Stimulated activated CD4-positive, alpha-beta T cell treated with anti-CD3 and anti-CD28 coated beads, Interleukin-2, amount 100 ng/mL, for 48 hours (primary cell): ENCODE measurements around the gene ITPK1.

Source experiments
- DNase-seq, 2 donors: peaks; one replicate each; pipeline ENCODE4 v3.0.0-alpha.2; 2020

Gene ITPK1

DNA sequence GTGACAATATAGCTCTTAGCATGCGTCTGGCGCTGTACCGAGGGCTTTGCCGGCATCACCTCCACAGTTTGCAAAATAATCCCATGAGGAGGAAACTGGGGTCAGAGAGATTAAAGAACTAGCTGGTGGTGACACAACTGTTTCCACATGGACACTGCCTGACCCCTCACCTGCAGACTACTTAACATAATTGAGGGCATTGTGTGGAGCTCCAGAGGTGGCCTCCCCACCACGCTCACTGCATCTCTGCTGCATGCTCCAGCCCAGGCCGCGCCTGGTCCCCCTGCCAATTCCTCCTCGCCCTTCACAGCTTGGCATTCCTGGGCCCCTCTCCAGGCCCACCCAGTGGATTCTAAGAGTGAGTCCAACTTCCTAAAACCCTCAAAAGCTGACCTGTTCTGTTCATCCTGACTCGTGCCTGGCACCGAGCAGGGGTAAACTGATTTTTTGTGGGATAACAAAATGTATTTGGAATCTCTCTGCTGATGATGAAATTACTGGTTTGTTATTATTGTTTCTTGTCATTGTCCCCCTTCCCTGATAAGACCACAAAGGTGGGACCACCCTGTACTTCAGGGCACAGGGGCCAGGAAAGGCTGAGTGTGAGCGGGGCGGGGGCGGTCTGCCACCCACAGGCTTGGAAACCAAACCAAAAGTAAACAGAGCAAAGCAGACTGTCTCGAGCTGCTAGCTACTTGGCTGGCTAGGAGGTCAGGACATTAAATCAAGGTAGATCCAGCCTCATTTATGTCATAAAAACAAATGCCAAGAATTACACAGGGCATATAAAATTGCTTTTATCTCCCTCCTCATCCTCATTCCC lies 152.2 kb downstream of the ITPK1 start:
- DNase-seq = no peak

DNA sequence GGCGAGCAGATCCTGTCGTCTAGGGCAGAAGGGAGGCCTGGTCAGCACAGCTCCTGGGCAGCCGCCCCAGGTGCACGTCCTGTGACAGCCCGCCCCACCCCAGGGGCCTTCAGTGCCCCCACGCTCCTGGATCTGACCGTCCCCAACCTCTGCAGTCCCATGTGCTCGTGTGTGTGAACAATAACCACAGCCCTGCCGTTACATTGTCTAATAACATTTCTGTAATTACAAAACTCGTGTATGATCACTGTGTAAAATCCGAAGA lies 153.0 kb downstream of the ITPK1 start:
- DNase-seq = no peak

DNA sequence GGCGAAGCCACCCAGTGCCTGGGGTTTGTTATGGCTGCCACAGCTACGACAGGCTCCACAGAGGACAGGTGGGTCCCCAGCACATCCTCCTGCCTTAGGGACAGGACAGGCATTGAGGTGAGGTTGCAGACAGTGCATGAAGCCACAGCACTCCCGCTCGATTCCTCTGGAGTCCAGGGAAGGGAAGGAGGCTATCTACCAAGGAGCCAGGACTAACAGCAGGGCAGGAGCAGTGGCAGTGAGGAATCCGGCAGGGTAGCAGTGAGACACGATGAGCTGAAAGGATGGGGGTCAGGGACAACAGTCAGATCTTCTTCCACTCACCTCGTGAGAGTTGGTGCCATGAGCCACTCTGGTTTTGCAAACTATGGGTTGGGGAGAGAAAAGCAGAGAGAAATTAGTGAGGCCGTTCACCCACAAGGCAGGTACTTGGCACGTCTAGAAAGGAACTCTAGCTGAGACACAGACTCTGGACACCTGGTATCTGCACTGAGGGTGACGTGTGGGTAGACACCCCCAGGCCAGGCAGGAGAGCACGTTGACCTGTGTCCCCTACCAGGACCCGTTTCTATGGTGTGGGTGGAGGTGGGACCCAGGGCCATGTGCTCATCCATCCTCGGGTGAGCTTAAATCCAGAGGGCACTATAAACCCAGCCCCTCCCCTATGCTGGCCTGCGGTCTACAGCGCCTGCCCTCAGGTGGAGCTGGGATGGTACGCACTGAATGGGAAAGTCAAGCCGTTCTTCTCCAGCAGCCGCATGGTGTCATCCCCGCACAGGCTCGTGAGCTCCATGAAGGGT lies 153.5 kb downstream of the ITPK1 start:
- DNase-seq = no peak

DNA sequence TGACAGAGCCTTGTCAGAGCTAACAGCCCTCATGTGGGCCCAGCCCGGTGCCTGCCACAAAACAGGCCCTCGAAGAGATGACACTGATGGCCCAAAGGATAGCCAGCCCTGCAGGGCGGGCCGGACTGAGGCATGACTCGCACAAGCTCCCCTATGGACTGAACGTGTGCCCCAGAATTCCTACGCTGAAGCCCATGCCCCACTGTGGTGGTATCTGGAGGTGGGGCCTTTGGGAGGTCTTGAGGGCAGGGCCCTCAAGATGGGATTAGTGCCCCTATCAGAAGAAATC lies 154.2 kb downstream of the ITPK1 start:
- DNase-seq = no peak

DNA sequence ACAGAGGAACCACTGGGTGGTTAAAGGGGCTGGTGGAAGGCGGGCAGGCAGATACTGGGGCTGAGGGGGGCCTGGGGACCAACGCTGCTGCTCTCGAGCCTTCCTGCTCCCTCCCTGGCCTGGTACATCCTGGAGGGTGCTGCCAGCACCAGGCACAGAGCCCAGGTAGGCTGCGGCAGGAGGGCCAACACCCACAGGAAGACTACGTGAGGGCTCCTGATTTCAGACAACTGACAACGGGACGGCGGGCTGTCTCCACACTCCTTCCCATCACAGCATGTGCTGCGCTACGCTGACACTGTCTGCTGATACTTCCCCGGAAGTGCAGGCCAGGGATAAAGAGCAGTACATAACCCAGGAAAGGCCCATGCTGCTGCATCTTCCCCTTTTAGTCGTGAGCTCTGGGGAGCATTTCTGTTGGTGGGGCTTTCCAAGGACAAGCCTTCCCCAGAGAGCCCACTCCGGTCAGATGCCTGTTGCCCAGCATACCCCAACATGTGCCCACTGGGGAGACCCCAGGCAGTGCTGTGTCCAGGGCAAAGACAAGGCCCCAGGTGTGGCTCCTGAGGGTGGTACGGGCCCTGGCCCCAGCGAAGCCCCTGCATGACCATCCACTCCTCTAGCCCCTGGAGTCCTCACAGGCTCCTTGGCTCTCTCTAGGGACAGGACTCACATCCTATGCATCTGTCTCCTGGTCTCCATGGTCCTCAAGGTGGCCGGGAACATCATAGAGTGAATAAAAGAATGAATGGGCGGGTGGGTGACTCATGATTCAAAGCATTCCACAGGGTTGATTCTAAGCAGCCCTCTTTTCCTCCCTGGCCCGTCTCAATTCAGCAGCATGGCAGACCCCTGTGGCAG lies 154.8 kb downstream of the ITPK1 start:
- no peak for DNase-seq

DNA sequence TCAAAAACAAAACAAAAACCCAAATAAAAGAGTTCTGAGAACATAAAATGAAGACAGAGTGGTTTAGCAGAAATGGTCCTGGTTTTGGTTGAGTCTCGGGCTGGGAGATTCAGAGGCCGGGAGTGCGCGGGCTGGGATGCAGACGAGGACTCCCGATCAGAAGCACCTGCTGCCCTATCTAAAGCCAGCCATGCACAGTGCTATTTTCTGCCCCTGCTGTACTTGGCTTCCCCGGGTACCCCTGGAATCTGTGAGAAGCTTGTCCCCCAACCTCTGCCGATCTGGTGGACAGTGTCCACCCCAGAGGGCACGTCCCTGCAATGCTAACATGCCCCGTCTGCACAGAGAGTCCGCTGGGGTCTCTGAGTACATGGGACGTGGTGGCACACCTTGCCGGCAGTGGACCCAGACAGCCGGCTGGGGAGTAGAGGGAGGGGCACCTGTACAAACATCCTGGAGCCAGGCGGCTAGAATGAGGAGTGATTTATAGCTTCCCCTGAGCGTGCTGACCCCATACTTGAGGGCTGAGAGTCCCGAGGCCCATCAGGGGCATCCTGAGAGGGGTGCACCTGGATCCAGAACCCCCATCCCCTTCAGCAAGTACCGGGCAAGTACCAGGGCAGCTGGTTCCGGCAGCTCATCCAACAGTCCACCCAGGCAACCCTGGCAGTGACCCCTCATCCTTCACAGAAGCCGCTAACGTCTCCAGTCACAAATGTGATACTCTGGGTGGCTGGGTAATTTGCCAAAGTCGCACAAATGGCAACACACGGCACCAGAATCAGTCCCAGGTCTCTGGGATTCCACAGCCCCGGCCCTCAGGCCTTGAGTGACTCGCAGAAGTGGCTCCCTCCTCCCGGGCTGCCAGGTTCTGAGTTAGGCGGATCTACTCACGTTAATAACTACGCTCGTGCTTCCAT lies 155.7 kb downstream of the ITPK1 start:
- DNase-seq = no peak

DNA sequence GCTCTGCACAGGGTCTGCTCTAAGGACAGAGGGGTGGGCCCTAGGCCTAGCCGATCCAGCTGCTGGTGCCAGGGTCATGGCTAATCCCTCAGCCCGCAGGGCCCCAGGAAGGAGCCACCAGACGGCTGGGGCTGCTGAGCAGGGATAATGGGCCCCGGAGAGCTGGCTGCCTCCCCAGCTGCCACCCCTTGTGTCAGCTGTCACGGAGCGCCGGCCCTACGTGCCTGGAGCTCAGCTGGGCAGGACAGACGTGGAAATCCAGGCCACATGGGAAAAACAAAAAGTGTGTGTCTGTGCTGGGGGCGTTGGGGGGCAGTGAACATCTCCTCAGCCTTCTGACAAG lies 156.6 kb downstream of the ITPK1 start:
- no peak for DNase-seq

DNA sequence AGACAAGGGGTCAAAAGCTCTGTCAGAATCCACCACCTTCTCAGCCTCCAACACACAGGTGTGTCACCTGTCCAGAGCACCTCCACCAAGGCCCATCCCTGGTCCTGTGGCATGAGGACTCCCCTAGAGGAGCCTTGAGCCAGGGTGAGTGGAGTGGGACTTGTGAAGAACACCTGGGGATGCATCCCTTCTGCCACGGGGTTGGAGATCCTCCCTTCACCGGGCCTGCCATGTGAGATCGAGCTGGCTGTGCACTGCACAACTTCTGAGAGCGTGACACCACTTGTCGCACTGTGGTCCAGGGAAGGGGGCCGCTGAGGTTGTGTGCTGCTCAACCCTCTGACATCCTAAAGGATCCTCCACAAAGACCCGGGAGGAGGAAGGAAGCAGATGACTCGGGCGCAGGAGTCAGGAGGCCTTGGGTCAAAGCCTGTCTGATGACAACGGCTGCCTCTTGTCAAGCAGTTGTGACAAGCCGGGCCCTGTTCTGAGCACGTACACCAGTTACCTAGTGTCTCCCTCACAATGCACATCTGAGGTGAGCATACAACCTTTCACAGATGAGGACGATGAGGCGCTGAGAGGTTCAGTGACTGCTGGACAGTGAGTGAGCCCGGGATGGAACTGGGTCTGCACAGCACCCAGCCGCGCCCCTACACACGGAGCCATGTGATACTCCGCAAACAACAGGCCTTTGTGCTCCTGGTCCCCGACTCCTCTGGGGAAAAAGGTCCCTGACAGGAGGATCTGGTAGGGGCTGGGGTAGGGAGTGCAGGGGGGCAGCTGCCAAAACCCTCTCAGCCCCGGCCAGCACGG lies 157.1 kb downstream of the ITPK1 start:
- no peak for DNase-seq

DNA sequence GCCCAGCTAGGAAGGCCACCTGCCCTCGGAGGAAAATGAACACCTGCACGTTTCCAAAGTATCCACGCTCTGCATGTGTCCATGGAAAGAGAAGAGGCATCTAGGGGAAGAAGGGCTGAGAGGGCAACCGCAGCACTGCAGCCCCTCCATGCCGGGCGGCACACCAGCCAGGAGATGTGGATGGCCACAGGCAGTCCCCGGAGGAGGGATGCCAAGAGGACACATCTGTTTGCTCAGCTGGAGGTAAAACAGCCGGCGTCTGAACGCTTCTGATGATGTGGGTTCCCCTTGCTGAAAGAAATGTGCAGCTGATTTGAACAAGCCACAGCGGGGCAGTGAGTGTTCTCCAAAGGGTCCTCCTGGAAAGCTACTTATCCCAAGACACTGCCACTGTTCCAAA lies 158.8 kb downstream of the ITPK1 start:
- no peak for DNase-seq

DNA sequence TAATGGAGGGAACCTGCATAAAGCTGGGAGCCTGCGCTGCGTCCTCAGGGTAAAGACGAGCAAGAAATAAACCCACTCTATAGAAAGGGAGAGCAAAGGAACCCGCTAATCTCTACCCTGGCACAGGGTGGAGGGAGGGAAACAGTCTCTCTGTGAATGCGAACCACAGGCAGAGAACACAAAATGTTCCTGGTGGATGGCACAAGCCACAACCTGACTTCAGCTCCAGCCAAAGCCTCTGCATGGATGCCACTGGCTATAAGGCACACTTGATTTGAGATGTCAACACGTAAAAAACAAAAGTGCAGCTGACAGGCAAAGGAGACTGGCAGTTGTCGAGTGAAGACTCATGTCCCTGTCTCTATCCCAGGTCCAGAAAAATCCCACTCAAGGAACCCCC lies 160.3 kb downstream of the ITPK1 start:
- DNase-seq = no peak

DNA sequence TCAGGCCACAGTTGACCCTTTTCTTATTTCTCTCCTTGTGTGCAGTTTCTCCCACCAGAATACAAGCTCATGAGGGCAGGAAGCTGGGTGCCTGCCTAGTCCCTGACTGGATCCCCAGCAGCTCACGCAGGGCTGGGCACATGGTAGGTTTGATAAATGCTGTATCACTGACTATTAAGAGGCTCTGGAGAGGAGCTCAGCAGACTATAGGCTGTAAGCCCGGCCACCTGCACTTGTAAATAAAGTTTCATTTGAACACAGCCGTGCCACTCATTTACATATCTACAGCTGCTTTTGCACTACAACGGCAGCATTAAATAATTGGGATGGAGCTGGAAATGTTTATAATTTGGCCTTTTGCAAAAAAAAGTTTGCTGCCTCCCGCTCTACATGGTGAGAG lies 160.8 kb downstream of the ITPK1 start:
- DNase-seq = no peak

DNA sequence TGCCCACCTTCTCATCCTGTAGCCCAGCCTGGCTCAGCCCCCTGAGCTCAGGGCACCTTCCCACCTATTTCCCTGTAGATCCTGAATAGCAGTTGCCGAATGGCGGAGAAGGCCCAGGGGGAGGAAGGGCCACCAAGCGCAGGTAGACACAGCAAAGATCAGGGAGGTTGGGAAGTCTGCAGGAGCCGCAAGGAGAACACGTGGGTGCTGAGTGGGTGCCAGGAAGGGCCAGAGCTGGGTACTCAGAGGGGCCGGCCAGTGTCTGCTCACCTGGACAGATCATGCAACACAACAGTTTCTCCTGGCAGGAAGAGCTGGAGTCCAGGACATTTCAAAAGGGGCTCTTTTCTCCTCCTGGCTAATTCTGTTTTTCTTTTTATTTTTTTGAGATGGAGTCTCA lies 162.2 kb downstream of the ITPK1 start:
- DNase-seq = no peak

DNA sequence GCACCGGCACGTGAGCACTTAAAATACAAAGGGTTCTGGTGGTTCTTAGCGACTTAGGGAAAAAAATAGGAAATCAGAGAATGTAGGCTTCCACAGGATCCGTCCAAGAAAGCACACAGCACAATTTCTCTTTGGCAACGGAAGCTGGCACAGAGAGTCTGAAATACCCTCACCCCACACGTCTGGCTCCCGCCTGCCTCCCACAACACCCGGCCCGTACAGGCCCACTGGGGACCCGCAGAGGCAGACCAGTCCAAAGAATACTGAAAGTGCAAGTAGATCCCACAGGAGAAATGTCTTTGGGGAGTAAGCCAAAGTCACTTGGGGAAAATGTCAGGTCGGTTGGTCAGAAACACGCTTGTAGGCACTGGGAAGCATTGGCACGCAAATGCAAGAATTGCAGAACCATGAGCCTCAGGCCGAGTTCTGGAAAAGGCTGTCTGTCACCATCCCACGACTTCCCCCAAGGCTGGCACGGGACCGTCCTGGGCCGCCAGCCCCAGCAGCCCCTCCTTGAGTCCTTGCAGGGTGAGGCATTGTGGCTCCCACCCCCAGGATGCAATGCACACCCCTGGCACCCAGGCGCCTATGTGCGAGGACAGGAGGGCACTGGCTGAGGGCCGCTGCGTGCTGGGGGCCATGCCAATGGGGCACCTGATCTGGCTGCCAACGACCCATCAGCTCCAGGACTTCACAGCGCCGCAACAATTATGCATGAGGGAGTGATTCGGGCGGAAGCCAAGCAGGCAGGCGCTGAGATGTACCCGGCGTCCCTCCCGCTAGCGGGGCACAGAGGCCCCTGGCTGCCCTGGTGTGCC lies 163.0 kb downstream of the ITPK1 start:
- DNase-seq = no peak

DNA sequence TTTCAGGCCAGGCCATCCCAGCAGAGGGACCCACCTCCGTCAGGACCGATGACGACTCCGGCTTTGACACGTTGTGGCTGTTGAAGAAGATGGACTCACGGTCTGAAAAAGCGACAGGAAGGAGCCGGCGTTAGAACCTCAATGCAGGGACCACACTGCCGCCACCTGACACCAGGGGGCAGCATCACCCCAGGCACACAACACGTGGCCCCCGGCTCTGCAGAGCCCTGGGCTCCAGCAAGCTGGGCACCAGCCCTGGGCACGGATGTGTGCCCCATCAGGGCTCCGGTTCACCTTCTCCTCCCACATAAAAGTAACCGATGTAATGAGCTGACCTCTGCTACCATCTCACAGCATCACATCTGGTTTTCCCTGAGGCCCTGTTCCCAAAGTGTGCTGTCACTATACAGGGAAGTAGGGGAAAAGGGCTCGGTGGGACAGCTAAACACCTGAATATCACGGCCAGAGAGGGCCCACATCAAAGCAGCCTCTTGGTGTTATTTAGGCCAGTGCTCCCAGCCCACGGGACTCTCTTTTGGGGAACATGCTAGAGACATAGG lies 163.7 kb downstream of the ITPK1 start:
- DNase-seq = peak; percentile 87 to 88

DNA sequence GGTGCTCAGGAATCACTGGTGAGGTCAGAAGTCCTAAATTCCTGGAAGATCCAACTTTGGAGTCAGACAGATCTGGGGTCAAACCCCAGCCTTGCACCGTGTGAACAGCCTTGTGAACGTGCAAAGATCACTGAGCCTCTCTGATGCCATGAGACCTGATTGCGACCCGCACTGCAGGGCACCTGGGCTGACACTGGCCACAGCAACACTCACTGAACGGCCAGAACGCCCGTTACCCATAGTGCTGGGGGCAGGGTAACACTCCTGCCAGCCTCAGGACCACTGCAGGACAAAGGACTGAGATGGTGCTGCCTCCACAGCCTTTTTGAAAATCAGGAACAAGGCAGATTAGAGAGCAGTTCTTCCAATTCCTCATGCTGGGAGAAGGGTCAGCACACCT lies 164.5 kb downstream of the ITPK1 start:
- no peak for DNase-seq

DNA sequence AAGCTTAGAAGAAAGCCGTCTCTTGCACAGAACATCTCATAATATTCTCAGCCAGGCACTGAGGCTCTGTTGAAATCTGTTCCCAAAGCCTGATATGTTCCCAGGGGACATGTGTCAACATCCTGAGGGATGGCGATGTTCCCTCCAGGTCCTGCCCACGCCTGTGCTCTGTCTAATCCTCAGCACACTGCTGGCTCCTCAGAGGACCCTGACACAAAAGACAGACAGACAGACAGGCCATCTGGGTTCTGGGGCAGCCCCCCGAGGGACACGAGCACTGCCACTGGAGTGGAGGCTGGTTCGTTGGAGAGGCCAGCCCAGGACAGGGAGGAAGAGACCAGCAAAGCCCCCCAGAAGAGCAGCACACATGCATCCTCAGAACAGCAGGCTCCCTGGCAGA lies 165.0 kb downstream of the ITPK1 start:
- DNase-seq = no peak

DNA sequence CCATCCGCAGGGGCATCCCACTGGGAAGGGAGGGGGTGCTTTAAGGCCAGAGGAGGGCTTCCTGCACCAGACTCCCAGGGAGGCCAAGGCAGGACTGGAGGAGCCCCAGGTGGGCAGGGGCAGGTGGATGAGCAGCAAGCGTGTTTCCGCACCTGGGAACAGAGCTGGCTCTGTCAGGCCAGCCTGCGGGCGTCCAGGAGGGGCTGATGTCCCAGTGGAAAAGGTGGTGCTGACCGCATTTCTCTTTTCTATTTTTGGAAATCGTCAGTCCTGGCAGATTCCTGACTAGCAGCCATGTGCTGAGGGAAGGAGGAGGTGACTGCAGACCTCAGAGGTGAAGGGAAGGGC lies 165.6 kb downstream of the ITPK1 start:
- no peak for DNase-seq

DNA sequence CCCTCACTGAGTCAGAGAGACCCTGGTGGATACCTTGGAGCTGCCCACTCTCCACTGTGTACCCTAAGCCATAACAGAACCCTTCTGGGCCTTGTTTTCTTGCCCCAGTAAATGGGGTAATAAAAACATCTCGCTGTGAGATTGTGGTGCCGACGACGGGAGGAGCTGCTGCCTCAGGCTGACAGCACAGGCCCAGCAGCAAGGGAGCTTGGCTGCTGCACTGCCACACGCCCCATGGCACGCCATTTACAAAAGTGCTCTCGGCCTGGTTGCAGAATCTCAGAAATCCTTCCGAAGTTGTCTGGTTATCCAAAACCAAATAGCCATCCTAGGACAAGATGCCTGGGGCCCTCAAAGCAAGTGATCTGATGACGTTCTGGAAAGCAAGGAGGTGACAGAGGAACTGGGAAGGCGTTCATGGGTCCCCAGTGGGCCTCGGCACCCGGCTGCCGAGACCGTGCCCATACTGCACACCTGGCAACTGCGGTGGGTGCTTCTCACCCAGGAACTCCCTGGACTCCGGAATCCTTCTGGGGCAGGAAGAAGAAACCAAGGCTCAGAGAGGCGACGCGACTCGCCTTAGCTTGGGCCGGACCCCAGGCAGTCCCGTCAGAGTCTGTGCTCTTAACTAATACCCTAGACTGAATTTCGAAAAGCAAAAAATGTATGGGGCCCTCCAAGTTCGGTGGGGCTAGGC lies 166.1 kb downstream of the ITPK1 start:
- DNase-seq = no peak

DNA sequence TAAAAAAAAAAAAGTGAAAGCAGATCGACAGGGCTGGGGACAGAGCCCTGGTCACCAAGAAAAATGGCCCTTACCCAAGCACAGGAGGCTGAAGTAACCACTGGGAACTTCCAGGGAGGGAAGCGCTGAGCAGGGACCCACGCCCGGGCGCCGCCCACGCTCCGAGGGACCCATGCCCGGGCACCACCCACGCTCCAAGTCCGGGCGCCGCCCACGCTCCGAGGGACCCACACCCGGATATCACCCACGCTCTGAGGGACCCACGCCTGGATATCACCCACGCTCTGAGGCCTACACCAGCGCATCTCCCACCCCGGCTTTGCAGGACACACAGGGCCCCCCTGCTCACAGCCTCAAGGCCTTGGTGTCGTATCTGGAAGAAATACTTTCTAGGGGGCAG lies 167.1 kb downstream of the ITPK1 start:
- DNase-seq = no peak

DNA sequence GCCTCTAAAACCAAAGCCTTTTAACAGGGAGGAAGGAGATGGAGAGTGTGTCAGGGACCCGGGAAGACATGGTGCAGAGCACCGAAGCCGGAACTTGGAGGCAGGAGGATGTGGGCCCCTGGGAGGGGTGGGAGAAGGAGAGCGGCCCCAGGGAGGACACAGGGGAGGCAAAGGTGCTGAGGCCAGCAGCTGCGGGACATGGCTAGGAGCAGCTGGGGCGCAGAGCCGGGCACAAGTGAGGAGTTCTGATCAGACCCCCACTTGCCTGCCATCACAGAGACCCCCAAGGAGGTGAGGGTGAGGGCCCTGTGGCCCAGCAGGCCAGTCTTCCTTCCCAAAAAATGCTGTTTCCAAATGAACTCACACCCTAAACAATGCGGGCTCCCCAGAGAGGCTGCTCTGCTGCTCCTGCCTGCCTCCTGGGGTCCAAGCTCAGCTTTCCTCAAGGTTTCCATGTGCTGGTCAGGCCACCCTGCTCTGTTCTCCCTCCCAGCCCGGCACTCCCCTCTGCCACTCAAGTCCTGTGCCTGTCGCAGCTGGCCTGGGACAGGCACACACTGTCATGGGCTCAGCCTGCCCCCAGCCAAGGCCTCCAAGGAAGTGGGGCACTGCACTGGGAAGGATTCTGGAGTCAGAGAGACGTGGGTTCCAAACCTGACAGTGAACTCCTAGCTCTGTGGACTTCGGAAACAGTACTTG lies 168.7 kb downstream of the ITPK1 start:
- DNase-seq = no peak
